ENCODE data around the gene RNU7-1.

DNA sequence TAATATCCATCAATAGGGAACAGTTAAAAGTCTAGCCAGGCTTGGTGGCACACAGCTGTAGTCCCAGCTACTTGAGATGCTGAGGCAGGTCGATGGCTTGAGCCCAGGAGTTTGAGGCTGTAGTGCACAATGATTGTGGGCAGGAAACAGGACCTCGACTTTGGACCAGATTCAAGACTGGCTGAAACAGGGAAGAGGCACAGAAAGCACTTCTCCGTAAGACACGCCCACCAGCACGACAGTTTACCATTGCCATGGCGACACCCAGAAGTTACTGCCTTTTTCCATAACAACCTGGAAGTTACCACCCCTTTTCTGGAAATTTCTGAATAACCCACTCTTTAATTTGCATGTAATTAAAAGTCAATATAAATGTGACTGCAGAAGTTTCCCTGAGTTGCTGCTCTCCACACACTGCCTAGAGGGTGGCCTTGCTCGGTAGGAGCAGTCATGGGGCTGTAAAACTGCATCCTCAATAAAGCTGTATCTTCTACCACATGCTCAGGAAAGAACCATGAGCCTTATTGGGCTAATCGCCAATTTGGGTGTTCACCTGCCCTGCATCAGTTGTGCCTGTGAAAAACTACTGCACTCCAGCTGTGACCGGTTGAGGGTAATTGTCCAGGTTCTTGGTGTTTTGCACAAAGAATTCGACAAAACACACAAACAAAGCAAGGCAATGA is 43.6 kb upstream of the RNU7-1 start:
- TF ChIP-seq, protein P1, sequence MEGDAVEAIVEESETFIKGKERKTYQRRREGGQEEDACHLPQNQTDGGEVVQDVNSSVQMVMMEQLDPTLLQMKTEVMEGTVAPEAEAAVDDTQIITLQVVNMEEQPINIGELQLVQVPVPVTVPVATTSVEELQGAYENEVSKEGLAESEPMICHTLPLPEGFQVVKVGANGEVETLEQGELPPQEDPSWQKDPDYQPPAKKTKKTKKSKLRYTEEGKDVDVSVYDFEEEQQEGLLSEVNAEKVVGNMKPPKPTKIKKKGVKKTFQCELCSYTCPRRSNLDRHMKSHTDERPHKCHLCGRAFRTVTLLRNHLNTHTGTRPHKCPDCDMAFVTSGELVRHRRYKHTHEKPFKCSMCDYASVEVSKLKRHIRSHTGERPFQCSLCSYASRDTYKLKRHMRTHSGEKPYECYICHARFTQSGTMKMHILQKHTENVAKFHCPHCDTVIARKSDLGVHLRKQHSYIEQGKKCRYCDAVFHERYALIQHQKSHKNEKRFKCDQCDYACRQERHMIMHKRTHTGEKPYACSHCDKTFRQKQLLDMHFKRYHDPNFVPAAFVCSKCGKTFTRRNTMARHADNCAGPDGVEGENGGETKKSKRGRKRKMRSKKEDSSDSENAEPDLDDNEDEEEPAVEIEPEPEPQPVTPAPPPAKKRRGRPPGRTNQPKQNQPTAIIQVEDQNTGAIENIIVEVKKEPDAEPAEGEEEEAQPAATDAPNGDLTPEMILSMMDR (IDR thresholded peaks at IDR 0.05; ENCODE audit: insufficient read depth, low read length, poor library complexity, severe bottlenecking) = no peak
- TF ChIP-seq EZH2phosphoT487 (conservative IDR thresholded peaks at IDR 0.05; ENCODE audit: low read length) = no peak
